Measurements from ENCODE around the gene CLEC14A.

The CLEC14A gene

DNA sequence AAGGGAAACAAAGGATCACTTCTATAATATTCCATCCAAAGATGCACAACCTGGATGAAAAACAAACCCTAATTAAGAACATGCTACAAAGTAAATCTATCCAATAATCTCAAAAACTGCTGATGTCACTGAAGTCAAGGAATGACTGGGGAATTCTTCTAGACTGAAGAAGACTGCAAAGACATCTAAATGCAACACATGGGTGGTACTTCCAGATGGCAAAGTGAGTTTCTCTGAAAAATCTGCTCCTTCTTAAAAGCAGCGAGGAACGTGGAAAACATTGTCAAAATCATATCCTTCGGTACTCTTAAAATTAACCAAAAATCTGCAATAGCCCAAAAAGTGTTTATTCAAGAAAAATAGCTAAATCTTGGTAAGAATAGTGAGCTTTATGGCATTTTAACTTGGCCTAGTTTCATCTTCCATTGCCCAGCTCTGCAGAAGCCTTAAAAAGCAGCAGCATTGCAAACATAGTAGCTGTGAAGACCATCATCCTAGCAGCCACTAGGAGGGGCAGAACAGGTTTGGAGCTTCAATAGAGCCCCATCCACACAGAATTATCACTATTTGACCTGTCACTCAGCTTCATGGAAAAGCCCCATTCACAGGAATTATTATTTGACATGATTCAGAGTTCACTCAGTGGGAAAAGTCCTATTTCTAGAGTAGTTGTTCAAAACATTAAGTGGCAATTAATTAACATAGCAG is 7.4 kb downstream of the CLEC14A start:
- DNase-seq: no peak

DNA sequence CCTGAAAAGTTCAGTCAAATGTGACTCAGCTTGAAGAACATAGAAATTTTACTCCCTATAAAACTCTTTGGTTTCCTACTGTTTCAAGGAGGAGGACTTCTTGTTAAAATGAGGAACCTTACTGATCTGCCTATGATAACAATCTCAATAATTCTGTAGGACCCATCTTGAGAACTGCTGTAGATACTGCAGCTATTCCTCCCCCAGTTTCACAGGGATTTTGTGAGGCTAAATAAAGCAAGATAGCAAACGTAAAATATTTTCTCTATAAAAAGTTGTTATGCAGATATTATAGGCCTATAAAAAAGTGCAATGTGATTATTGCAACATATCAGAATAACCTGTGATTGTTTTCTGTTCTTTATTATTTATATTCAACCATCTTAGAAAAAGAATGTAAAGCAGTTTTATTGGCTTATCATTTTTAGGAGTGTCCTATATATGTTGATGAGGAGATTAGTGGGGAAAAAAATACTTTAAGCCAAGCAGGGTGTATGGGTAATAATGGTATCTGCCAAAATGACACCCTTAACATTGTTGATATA is 12.1 kb downstream of the CLEC14A start:
- DNase-seq: no peak

DNA sequence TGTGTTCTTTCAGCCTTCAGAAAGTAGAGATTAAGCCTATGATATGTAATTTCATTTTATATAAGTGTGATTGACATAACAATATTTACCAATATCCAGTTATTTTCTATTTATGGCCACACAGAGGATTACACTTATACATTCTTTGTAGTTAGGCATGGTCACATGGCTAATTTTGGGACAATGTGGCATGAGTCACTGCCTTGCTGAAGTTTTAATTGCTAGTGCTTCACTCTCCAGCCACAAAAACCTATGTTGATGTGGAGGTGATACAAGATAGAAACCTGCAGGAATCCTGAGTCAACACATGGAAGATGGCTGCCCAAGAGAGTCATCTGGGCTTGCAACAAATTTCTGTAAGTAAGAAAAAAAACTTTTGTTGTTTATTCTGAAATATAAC is 17.0 kb downstream of the CLEC14A start:
- no peak for DNase-seq

DNA sequence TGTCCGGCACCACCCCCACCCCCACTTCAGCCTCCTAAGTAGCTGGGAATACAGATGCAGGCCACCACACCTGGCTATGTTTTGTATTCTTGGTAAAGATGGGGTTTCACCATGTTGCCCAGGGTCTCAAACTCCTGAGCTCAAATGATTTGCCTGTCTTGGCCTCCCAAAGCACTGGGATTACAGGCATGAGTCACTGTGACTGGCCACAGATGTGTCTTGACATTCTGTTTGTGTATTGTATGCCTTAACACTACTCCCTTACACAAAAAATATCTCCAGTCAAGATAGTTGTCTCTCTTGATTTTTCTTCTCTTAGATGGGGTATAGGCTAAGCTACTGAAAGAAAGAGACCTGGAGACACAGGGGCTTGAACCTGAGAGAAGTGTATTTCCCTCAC is 17.6 kb downstream of the CLEC14A start:
- DNase-seq: no peak

DNA sequence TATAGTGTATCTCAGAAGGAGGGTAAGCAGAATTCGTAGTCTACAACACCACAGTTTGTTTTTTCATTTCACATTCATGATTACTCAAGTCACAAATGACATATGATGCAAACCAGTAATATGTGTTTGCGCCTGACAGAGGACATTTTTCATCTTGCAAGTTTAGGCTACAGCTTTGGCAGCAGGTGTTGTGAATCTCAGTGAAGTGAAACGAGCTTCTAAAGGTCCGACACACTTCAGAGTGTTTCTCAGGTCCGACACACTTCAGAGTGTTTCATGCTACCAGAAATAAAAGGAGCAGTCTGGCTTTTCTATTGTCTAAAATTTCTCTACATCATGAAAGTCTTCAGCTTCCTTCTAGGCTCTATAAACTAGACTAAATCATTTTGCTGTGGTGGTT is 22.7 kb downstream of the CLEC14A start:
- no peak for DNase-seq

DNA sequence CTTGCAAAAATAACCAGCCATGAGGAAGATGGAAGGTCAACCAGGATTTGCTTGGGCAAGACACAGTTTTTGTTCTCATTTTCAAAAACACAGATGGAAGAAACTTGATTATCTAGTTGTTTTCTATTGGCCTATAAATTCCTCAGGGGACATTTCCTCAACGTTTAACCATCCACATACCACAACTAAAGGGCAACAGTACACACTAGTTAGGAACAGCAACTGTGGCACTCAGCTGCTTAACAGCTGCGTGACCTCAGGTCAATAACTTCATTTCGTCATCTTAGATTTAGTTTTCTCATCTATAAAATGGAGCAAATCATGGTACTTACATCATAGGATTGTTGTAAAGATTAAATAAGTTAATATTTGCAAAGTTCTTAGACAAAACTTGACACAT is 29.5 kb downstream of the CLEC14A start:
- DNase-seq: no peak

DNA sequence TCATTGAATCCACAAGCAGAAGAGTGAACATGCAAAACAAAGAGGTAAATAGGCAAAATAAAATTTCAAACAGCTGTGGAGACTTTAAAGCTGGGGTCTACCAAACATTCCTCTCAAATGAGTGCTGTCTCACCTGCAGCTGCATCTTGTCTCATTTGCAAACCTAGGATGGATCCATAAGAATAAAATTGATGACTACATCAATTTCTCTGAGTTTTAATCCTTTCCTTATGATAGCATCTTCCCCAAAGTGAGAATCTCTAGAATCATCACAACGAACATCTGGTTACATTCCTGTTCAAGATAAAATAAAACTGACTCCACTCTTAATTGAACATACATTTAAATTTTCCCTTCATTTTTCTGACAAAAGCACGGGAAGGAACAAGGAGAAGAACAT is 29.9 kb downstream of the CLEC14A start:
- DNase-seq: no peak

DNA sequence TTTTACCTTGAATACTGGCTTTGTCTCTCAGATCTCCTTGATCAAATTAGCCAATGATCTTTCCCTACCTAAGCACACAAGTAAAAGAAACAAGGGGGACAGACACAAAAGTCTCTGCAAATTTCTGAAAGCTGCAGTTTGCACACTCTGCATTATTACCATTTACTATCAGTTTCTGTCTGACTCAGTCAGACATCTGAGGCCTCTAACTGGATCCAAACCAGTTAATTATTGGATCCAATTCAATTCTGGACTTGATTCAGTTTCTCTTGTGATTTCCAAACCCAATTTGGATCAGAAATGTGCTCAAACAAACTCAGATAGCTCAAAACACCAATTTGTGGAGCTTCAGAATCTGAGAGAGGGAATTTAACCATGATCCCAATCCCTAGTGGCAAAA is 31.6 kb downstream of the CLEC14A start:
- no peak for DNase-seq

DNA sequence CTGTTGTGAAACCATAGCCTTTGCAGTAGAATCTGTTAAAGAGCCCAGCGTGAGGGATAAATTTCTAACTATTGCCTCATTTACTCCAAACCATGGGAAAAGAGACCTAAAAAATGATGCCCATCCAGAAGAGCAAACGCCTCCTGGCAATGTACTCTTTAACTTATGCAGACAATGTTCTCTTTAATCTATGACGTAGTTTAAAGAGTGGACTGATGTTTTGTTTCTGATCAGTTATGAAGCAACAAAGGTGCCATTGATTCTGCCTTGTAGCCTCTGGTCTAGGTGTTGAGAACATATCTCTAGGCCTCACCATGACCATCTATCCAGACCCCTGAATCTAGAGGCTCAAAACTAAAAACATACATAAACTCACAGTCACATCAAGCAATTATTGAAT is 34.8 kb downstream of the CLEC14A start:
- DNase-seq: no peak

DNA sequence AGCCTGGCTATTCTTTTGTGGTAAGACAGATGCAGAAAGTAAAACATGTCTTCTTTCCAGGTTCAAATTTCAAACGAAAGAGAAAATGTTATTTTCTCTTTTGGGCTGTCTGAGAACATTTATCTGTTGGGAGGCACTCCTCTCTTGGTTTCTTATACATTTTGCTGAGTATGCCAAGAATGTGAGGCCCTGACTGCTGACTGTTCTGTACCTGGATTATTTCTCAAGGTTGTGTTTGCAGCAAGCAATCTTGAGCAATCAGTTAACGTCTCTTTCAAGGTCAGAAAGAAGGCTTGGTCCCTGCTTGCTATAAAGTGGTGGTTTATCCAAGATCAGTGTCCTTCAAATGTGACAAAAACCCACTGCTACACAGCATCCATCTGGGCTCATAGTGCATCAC is 38.3 kb downstream of the CLEC14A start:
- DNase-seq: no peak

DNA sequence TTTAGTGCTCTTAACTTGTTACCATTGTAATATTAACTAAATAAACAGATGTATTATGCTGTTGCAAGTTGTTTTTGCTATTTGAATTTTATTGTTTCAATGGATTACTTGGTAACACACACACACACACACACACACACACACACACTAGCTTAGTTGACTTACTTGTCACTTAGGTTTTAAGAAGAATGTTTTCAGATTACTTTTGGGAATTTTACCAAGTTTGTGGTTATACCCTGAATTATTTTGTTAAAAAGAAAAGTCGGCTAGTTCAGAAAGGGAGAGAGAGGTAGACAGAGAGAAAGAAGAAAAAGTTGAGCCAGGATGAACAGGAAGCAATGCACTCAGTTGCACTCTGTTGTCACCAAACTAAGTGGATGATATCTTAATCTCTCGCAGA is 42.9 kb downstream of the CLEC14A start:
- DNase-seq: no peak

DNA sequence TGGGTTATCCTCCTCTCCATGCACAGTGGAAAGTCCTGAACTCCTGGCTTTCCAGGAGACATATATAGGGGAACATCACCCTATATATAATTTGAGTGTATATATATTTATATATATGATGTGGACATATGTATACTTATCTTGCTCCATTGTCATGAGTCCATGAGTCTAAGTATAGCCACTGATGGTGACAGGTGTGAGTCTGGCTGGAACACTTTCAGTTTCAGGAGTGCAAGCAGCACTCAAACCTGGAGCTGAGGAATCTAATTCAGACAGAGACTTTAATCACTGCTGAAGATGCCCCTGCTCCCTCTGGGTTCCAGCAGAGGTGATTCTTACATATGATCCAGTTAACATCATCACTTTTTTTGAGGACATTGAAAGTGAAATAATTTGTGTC is 43.8 kb downstream of the CLEC14A start:
- DNase-seq: no peak

DNA sequence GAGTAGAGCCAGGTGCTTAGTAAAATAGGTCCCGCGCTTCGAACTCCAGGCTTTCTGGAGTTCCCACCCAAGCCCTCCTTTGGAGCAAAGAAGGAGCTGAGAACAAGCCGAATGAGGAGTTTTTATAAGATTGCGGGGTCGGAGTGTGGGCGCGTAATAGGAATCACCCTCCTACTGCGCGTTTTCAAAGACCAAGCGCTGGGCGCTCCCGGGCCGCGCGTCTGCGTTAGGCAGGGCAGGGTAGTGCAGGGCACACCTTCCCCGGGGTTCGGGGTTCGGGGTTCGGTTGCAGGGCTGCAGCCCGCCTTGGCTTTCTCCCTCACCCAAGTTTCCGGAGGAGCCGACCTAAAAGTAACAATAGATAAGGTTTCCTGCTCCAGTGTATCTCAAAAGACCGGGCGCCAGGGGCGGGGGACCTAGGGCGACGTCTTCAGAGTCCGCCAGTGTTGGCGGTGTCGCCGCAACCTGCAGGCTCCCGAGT is 44.6 kb downstream of the CLEC14A start:
- no peak for DNase-seq

DNA sequence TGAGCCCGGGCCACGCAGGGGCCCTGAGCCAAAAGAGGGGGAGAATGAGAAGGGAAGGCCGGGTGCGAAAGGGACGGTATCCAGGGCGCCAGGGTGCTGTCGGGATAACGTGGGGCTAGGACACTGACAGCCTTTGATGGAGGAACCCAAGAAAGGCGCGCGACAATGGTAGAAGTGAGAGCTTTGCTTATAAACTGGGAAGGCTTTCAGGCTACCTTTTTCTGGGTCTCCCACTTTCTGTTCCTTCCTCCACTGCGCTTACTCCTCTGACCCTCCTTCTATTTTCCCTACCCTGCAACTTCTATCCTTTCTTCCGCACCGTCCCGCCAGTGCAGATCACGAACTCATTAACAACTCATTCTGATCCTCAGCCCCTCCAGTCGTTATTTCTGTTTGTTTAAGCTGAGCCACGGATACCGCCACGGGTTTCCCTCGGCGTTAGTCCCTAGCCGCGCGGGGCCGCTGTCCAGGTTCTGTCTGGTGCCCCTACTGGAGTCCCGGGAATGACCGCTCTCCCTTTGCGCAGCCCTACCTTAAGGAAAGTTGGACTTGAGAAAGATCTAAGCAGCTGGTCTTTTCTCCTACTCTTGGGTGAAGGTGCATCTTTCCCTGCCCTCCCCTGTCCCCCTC is 45.2 kb downstream of the CLEC14A start:
- DNase-seq: no peak

DNA sequence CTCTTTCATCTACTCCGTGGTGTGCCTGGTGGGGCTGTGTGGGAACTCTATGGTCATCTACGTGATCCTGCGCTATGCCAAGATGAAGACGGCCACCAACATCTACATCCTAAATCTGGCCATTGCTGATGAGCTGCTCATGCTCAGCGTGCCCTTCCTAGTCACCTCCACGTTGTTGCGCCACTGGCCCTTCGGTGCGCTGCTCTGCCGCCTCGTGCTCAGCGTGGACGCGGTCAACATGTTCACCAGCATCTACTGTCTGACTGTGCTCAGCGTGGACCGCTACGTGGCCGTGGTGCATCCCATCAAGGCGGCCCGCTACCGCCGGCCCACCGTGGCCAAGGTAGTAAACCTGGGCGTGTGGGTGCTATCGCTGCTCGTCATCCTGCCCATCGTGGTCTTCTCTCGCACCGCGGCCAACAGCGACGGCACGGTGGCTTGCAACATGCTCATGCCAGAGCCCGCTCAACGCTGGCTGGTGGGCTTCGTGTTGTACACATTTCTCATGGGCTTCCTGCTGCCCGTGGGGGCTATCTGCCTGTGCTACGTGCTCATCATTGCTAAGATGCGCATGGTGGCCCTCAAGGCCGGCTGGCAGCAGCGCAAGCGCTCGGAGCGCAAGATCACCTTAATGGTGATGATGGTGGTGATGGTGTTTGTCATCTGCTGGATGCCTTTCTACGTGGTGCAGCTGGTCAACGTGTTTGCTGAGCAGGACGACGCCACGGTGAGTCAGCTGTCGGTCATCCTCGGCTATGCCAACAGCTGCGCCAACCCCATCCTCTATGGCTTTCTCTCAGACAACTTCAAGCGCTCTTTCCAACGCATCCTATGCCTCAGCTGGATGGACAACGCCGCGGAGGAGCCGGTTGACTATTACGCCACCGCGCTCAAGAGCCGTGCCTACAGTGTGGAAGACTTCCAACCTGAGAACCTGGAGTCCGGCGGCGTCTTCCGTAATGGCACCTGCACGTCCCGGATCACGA is 46.0 kb downstream of the CLEC14A start:
- no peak for DNase-seq

DNA sequence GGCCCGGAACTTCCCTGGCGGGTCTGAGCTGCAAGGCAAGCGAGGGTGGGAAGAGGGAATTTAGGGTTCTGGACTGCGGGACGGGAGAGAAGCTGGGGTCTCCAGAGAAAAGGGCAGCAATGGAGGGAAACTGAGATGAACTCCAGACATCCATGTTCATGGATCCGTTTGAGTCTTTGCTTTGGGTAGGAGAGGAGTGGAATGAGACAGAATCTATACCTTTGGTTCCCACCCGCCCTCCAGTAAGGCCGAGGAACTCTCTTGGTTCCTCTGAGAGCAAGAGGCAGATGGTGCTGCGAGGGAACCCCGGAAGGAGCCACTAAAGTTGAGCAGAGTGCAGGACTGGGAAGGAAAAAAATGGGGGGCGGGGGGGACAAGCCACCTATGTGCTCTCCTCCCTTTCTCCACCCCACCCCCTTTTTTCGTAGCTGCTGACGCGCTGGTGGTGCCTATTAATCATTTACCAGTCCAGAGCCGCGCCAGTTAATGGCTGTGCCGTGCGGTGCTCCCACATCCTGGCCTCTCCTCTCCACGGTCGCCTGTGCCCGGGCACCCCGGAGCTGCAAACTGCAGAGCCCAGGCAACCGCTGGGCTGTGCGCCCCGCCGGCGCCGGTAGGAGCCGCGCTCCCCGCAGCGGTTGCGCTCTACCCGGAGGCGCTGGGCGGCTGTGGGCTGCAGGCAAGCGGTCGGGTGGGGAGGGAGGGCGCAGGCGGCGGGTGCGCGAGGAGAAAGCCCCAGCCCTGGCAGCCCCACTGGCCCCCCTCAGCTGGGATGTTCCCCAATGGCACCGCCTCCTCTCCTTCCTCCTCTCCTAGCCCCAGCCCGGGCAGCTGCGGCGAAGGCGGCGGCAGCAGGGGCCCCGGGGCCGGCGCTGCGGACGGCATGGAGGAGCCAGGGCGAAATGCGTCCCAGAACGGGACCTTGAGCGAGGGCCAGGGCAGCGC is 47.0 kb downstream of the CLEC14A start:
- no peak for DNase-seq

DNA sequence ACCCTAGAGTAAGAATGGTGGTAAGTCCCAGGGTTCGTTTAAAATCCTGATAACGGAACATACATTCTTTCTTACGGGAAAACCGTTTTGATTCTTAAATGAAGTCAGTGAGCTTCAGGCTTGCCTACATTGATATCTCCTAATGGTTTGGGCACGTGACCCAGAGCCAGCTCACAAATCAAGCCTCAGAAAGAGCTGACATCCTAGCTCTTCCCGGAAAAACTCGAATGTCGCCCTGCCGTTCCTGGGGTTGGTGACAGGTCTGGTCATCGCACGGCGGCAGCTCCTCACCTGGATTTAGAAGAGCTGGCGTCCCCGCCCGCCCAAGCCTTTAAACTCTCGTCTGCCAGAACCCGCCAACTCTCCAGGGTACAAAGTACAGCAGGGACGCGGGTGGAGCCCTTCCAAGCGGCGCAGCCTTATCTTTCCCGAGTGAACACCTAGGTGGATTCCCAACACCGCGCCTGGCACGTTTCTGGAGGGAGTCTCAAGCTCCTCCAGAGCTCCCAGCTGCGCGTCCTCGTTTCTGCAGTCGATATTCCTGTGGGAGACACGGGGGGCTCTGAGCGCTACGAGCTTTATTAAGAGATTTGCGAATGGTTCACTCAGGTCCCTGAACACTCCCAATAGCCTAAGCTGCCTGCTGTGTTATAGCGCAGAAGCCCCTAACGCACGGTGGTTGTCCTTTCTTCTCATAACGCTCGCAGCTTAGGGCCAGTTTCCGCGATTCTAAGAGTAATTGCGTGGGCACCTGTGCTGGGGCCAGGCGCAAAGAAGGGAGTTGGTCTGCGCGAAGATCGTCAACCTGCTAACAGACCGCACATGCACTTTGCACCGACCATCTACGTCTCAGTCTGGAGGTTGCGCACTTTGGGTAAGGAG is 47.9 kb downstream of the CLEC14A start, which contains the start of gene SSTR1:
SSTR1 (plus strand) TSS at position 169 of the 882 bp plus-strand sequence. CDS start 1,486 bp downstream, outside the sequence.
- DNase-seq: no peak

DNA sequence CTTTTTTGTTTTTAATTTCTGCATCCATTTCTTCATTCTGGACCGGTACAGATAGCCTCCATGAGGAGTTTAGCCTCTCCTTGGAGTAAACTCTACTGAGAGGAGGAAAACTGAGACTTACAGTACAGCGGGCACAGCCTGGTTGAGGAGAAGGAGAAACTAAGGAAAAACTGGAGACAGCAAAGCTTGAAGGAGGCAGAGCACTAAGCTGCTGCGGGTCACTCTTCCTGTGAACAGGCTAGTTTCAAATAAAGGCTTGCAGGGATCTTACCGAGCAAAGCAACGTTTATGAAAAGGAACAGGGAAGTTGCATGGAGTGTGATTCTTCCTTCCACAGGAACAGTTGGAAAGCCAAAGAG is 48.5 kb downstream of the CLEC14A start:
- DNase-seq: no peak

DNA sequence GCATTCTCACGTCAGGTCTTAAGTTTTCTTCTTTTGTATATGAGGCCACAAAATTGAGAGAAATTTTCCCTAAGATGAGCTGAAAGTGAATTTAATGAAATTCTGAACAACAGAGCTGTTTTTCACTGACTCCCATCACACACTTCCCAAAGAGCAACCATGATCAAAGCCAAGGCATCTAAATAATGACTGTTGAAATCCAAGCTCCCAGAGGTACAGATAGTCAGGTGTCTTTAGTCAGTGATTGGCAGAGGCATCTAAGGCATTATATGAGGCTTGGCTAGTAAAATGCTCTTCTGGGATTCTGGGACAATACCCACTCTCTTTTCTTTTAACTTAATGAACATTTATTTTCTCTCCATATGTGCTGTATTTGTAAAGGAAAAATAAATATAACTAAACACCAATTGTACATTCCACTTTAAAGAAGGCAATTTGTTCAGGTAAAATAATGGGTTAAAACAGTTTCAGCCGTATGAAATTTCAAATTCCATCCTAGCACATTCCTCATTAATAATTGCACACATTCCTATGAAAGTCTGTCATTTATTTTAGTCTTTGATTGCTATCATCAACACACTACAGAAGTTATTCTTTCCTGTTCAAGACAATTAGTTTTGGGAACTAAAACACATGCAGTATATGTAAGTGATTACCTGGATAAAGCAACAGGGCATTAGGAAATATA is 49.1 kb downstream of the CLEC14A start:
- no peak for DNase-seq

DNA sequence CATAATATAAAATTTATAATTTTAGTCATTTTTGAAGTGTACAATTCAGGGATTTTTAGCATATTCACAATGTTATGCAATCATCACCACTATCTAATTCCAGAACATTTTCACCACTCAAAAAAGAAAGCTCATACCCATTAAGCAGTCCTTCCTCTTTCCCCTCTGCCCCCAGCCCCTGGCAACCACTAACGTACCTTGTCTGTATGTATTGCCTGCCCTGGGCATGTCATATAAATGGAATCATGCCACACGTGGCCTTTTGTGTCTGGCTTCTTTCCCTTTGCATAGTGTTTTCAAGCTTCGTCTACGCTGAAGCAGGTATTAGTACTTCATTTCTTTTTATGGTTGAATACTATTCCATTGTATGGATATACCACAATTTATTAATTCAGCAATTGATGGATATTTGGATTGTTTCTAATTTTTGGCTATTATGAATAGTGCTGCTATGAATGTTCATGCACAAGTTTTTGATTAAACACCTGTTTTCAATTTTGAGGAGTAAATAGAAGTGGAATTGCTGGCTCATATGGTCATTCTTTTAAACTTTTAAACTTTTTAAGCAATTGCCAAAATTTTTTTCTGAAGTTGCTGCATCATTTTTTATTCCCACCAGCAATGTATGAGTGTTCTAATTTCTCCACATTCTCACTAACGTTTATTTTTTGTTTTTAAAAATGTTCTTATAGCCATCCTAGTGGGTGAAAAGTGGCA is 49.8 kb downstream of the CLEC14A start:
- no peak for DNase-seq
